Endothelial cell of umbilical vein (primary cell): ENCODE results near the gene GBE1.

ENCODE experiments used
- EZH2 ChIP-seq: IDR thresholded peaks from 2 replicates; pipeline ENCODE4 v1.6.1; 2012; ENCODE audit warnings: borderline replicate concordance, low read depth, mild to moderate bottlenecking, moderate library complexity, low read length, inconsistent platforms; ENCODE audit not compliant: severe bottlenecking
- FOS ChIP-seq: IDR thresholded peaks from 2 replicates; pipeline ENCODE4 v1.6.1; 2011; ENCODE audit warnings: mild to moderate bottlenecking, low read length, moderate library complexity, borderline replicate concordance; ENCODE audit not compliant: insufficient read depth
- JUN ChIP-seq: IDR thresholded peaks from 2 replicates; pipeline ENCODE4 v1.6.1; 2011; ENCODE audit warnings: borderline replicate concordance, low read depth; ENCODE audit not compliant: insufficient read length, insufficient read depth
- MYC ChIP-seq: IDR thresholded peaks from one replicate; pipeline ENCODE4 v1.6.1; 2011; ENCODE audit warnings: mild to moderate bottlenecking, low read depth, low read length
- POLR2A ChIP-seq: IDR thresholded peaks from 2 replicates; pipeline ENCODE4 v1.6.1; 2012; ENCODE audit warnings: low read depth, mild to moderate bottlenecking, control low read depth, low read length
- TF ChIP-seq, protein P1 (sequence below), 2 donors: IDR thresholded peaks; 1 replicate in 1 of 2; 2 replicates in 1 of 2; pipeline ENCODE4 v1.5.1; 2011; ENCODE audit warnings: low read length in 2 of 2, mild to moderate bottlenecking in 2 of 2, moderate library complexity in 2 of 2, control low read depth in 1 of 2, inconsistent platforms in 1 of 2, low read depth in 1 of 2; ENCODE audit not compliant: insufficient read depth in 1 of 2; ENCODE audit errors: extremely low read depth in 1 of 2

DNA sequence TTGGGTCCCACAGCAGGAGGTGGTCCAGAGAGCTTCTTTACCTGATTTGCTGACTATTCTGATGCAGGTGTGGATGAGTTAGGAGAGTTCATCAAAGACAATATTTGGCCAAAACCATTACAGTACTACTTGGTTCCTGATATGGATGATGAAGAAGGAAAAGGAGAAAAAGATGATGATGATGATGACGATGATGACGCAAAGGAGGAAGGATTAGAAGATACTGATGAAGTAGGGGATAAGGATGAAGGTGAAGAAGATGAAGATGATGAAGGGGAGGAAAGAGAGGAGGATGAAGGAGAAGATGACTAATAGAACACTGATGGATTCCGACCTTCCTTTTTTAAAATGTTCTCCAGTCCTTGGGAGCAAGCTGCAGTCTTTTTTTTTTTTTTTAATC is 148.7 kb downstream of the GBE1 start:
- no peak for TF ChIP-seq EZH2
- TF ChIP-seq, protein P1, sequence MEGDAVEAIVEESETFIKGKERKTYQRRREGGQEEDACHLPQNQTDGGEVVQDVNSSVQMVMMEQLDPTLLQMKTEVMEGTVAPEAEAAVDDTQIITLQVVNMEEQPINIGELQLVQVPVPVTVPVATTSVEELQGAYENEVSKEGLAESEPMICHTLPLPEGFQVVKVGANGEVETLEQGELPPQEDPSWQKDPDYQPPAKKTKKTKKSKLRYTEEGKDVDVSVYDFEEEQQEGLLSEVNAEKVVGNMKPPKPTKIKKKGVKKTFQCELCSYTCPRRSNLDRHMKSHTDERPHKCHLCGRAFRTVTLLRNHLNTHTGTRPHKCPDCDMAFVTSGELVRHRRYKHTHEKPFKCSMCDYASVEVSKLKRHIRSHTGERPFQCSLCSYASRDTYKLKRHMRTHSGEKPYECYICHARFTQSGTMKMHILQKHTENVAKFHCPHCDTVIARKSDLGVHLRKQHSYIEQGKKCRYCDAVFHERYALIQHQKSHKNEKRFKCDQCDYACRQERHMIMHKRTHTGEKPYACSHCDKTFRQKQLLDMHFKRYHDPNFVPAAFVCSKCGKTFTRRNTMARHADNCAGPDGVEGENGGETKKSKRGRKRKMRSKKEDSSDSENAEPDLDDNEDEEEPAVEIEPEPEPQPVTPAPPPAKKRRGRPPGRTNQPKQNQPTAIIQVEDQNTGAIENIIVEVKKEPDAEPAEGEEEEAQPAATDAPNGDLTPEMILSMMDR (IDR thresholded peaks at IDR 0.05; ENCODE audit: extremely low read depth in 1 of 2, insufficient read depth in 1 of 2, low read depth in 1 of 2, low read length in 2 of 2), result no peak
- TF ChIP-seq MYC, result no peak
- no peak for TF ChIP-seq POLR2A
- TF ChIP-seq FOS, result no peak
- no peak for TF ChIP-seq JUN
